HepG2 (cell line): ENCODE results near the gene EPS8L3.

Experiments
- CTCF ChIP-seq: sonication (generic); formaldehyde crosslinking; IDR thresholded peaks from 2 replicates; pipeline ENCODE4 v1.5.0; 2020; ENCODE audit warnings: mild to moderate bottlenecking, missing genetic modification reagents, moderate library complexity
- GABPB1 ChIP-seq: IDR thresholded peaks from 2 replicates; pipeline ENCODE4 v1.6.1; 2016; ENCODE audit warnings: mild to moderate bottlenecking, missing genetic modification reagents, moderate library complexity, missing compliant biosample characterization
- KDM1A ChIP-seq: IDR thresholded peaks from 2 replicates; pipeline ENCODE4 v1.6.1; 2016; ENCODE audit warnings: missing compliant biosample characterization
- KDM4B ChIP-seq: sonication (generic); formaldehyde crosslinking; IDR thresholded peaks from 2 replicates; pipeline ENCODE4 v1.4.0; 2020; ENCODE audit warnings: missing genetic modification reagents
- MEIS1 ChIP-seq: sonication (generic); formaldehyde crosslinking; IDR thresholded peaks from 2 replicates; pipeline ENCODE4 v1.9.0; 2021; ENCODE audit warnings: mild to moderate bottlenecking, missing genetic modification reagents, moderate library complexity, borderline replicate concordance
- MYC ChIP-seq: sonication (generic); formaldehyde crosslinking; IDR thresholded peaks from 2 replicates; pipeline ENCODE4 v1.9.0; 2021; ENCODE audit warnings: missing genetic modification reagents, borderline replicate concordance
- MYNN ChIP-seq: sonication (generic); formaldehyde crosslinking; IDR thresholded peaks from 2 replicates; pipeline ENCODE4 v1.4.0; 2020; ENCODE audit warnings: mild to moderate bottlenecking, low read depth, missing genetic modification reagents
- POLR2A ChIP-seq, 2 experiments: IDR thresholded peaks; 2 replicates each; pipeline ENCODE4 v1.6.1; 2011; ENCODE audit warnings: low read depth in 2 of 2, low read length in 2 of 2, mild to moderate bottlenecking in 1 of 2, moderate library complexity in 1 of 2; ENCODE audit not compliant: insufficient read depth in 1 of 2
- SP2 ChIP-seq: sonication (generic); formaldehyde crosslinking; IDR thresholded peaks from 2 replicates; pipeline ENCODE4 v1.5.1; 2020; ENCODE audit warnings: mild to moderate bottlenecking, missing genetic modification reagents
- ZFP36 ChIP-seq: fragments of 150-350 bp; IDR thresholded peaks from 2 replicates; pipeline ENCODE4 v1.6.1; 2018; ENCODE audit warnings: borderline replicate concordance, low read length, low read depth; ENCODE audit not compliant: partially characterized antibody
- ZFP36L2 ChIP-seq: sonication (generic); formaldehyde crosslinking; IDR thresholded peaks from 2 replicates; pipeline ENCODE4 v1.4.0; 2020; ENCODE audit warnings: missing genetic modification reagents
- ZMYM3 ChIP-seq: sonication (generic); formaldehyde crosslinking; IDR thresholded peaks from 2 replicates; pipeline ENCODE4 v1.5.1; 2020; ENCODE audit warnings: mild to moderate bottlenecking, missing genetic modification reagents
- ZNF256 ChIP-seq: sonication (generic); formaldehyde crosslinking; conservative IDR thresholded peaks from 2 replicates; pipeline ENCODE4 v1.4.0; 2020; ENCODE audit warnings: missing genetic modification reagents
- TF ChIP-seq, protein P1 (sequence below), 2 experiments: sonication (generic) in 1 of 2; formaldehyde crosslinking in 1 of 2; IDR thresholded peaks; 2 replicates each; pipeline versions ENCODE4 v1.5.1 to v1.6.1; 2011 to 2020; ENCODE audit warnings: borderline replicate concordance in 1 of 2, low read depth in 1 of 2, low read length in 1 of 2, mild to moderate bottlenecking in 1 of 2, missing genetic modification reagents in 1 of 2, moderate library complexity in 1 of 2

GRCh38 chr1:109784551-109785252 lies 21.0 kb upstream of the EPS8L3 start:
- TF ChIP-seq ZFP36, result no peak
- no peak for TF ChIP-seq SP2 (CRISPR knock-in tag)
- no peak for TF ChIP-seq MYNN
- TF ChIP-seq GABPB1 (CRISPR knock-in tag), result no peak
- TF ChIP-seq ZMYM3, result no peak
- TF ChIP-seq CTCF (CRISPR knock-in tag), result no peak
- no peak for TF ChIP-seq ZNF256 (CRISPR knock-in tag)
- no peak for TF ChIP-seq MEIS1 (CRISPR knock-in tag)
- no peak for TF ChIP-seq MYC (CRISPR knock-in tag)
- no peak for TF ChIP-seq ZFP36L2
- no peak for TF ChIP-seq POLR2A (IDR thresholded peaks at IDR 0.05; ENCODE audit: insufficient read depth in 1 of 2, low read depth in 2 of 2, low read length in 2 of 2)
- TF ChIP-seq KDM1A (CRISPR knock-in tag), result no peak
- TF ChIP-seq, protein P1, sequence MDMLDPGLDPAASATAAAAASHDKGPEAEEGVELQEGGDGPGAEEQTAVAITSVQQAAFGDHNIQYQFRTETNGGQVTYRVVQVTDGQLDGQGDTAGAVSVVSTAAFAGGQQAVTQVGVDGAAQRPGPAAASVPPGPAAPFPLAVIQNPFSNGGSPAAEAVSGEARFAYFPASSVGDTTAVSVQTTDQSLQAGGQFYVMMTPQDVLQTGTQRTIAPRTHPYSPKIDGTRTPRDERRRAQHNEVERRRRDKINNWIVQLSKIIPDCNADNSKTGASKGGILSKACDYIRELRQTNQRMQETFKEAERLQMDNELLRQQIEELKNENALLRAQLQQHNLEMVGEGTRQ (IDR thresholded peaks at IDR 0.05; ENCODE audit: low read depth, low read length), result no peak
- TF ChIP-seq, protein P1 (CRISPR knock-in tag; IDR thresholded peaks at IDR 0.05; ENCODE audit: borderline replicate concordance), result no peak
- TF ChIP-seq KDM4B (CRISPR knock-in tag), result no peak
